Keratinocyte (primary cell): Measurements from ENCODE around the gene ITGB1. TPM values are rescaled to one million over a fixed set of nuclear protein-coding genes. Genes with fewer than 3 reads are reported as not detected.
A peak's percentile ranks its signal among the peaks of the same experiment; 100 is the strongest.

Experiments
- DNase-seq: peaks from one replicate; pipeline ENCODE4 v3.0.0-alpha.2; 2011; ENCODE audit warnings: low read depth, missing footprints, low spot score
- FAIRE-seq: peaks from 2 replicates; lab custom pipeline; 2011; peaks lifted over from hg19 to GRCh38; lab: Jason Lieb, UNC
- H2AFZ ChIP-seq: 2 replicates; pipeline ENCODE4 v1.6.0; 2012; ENCODE audit warnings: low read length, control low read depth, inconsistent platforms; ENCODE audit not compliant: control insufficient read depth
- H3K27ac ChIP-seq: 2 replicates; pipeline ENCODE4 v1.5.1; 2011; ENCODE audit warnings: low read length; ENCODE audit not compliant: control insufficient read depth, insufficient read depth
- H3K27me3 ChIP-seq: 3 replicates; pipeline ENCODE4 v1.6.0; 2011; ENCODE audit warnings: low read length; ENCODE audit not compliant: control insufficient read depth, insufficient read depth; ENCODE audit errors: extremely low read depth
- H3K36me3 ChIP-seq, 2 experiments: 2 replicates in 1 of 2; 3 replicates in 1 of 2; pipeline ENCODE4 v1.5.1; 2011; ENCODE audit warnings: low read length in 2 of 2, mild to moderate bottlenecking in 1 of 2; ENCODE audit not compliant: control insufficient read depth in 2 of 2, insufficient read depth in 2 of 2; ENCODE audit errors: extremely low read depth in 1 of 2
- H3K4me1 ChIP-seq: 3 replicates; pipeline ENCODE4 v1.5.1; 2011; ENCODE audit warnings: low read length; ENCODE audit not compliant: control insufficient read depth, insufficient read depth; ENCODE audit errors: extremely low read depth
- H3K4me2 ChIP-seq: 3 replicates; pipeline ENCODE4 v1.6.0; 2011; ENCODE audit warnings: low read depth, low read length; ENCODE audit not compliant: control insufficient read depth, insufficient read depth; ENCODE audit errors: extremely low read depth
- H3K4me3 ChIP-seq, 3 experiments: fragments of 200-600 bp in 1 of 3; sonication (generic) in 1 of 3; 2 replicates in 2 of 3; 3 replicates in 1 of 3; pipeline ENCODE4 v1.5.1; 2011 to 2016; ENCODE audit warnings: low read length in 3 of 3, mild to moderate bottlenecking in 3 of 3, control low read depth in 2 of 3, inconsistent platforms in 1 of 3, low read depth in 1 of 3, mixed read lengths in 1 of 3, mixed run types in 1 of 3, moderate library complexity in 1 of 3; ENCODE audit not compliant: control insufficient read depth in 2 of 3, insufficient read depth in 2 of 3; ENCODE audit errors: extremely low read depth in 1 of 3
- H3K79me2 ChIP-seq: 2 replicates; pipeline ENCODE4 v1.6.0; 2012; ENCODE audit warnings: low read length; ENCODE audit not compliant: control insufficient read depth, insufficient read depth
- H3K9ac ChIP-seq: 3 replicates; pipeline ENCODE4 v1.6.0; 2011; ENCODE audit warnings: low read length; ENCODE audit not compliant: control insufficient read depth, insufficient read depth; ENCODE audit errors: extremely low read depth
- H3K9me1 ChIP-seq: 3 replicates; pipeline ENCODE4 v1.6.0; 2011; ENCODE audit warnings: low read length; ENCODE audit not compliant: control insufficient read depth, insufficient read depth; ENCODE audit errors: extremely low read depth
- H3K9me3 ChIP-seq: 2 replicates; pipeline ENCODE4 v1.5.1; 2012; ENCODE audit warnings: low read depth, low read length; ENCODE audit not compliant: control insufficient read depth
- H4K20me1 ChIP-seq: 3 replicates; pipeline ENCODE4 v1.6.0; 2011; ENCODE audit warnings: low read length; ENCODE audit not compliant: control insufficient read depth, insufficient read depth; ENCODE audit errors: extremely low read depth
- CTCF ChIP-seq, 3 experiments: IDR thresholded peaks in 1 of 3; conservative IDR thresholded peaks in 1 of 3; optimal IDR thresholded peaks in 1 of 3; 2 replicates in 2 of 3; 3 replicates in 1 of 3; pipeline versions ENCODE3 to v1.5.1; 2011; ENCODE audit warnings: low read length in 3 of 3, mild to moderate bottlenecking in 3 of 3, moderate library complexity in 2 of 3, control low read depth in 1 of 3, inconsistent platforms in 1 of 3; ENCODE audit not compliant: insufficient read depth in 2 of 3; ENCODE audit errors: extremely low read depth in 1 of 3
- EZH2 ChIP-seq: IDR thresholded peaks from one replicate; pipeline ENCODE4 v1.6.1; 2012; ENCODE audit warnings: inconsistent platforms, mild to moderate bottlenecking, low read length, moderate library complexity
- dilution Hi-C: fragments of 300-500 bp; cut with MboI; formaldehyde crosslinking; loops from one replicate; pipeline ENCODE4 v1.7.0; 2020; ENCODE audit warnings: low sequenced_read_pairs; ENCODE audit not compliant: extremely low pct_ligation_motif_present
- polyA plus RNA-seq, 5 experiments: library from polyadenylated mRNA; depleted of rRNA in 3 of 5; stranded (reverse) in 3 of 5; stranded (forward) in 1 of 5; unstranded in 1 of 5; fragments of >200 nt; gene quantifications; 1 replicate in 1 of 5; 2 replicates in 3 of 5; 3 replicates in 1 of 5; pipeline versions ENCODE4 v1.2.1 to v1.2.3, GENCODE V29; 2011 to 2012; ENCODE audit warnings: missing spikeins in 2 of 5, low read depth in 1 of 5, low replicate concordance in 1 of 5

ITGB1 gene
- polyA plus RNA-seq, 1 donor (not counting 4 experiments of a cell fraction or from before 2014, with no cell fraction given), result 1,445 TPM

- no peaks in the 10 kb centered on the region for H3K79me2 ChIP-seq
- no peak overlapping the region for H3K4me2 ChIP-seq
- no peaks in the 10 kb centered on the region for H4K20me1 ChIP-seq
- H3K36me3 ChIP-seq, result peaks cover 1 to 3% of the 10 kb centered on the region in 2 experiments
- no peaks in the 10 kb centered on the region for H3K9me1 ChIP-seq
- peaks cover 3% of the 10 kb centered on the region for H3K4me1 ChIP-seq
- H3K27ac ChIP-seq, result no peak overlapping the region
- no peak for FAIRE-seq
- no peak for DNase-seq
- H3K9ac ChIP-seq, result no peak overlapping the region
- no peak for TF ChIP-seq EZH2
- TF ChIP-seq CTCF (optimal IDR thresholded peaks at IDR 0.05 in 1 of 3, IDR thresholded peaks at IDR 0.05 in 1 of 3, conservative IDR thresholded peaks at IDR 0.05 in 1 of 3; ENCODE audit: extremely low read depth in 1 of 3, insufficient read depth in 2 of 3, low read length in 3 of 3), result peak in 1 of 3 experiments; percentile 8
- H3K4me3 ChIP-seq, result no peak overlapping the region
- dilution Hi-C loops, result no loop called here
- no peaks in the 10 kb centered on the region for H3K27me3 ChIP-seq
- no peak overlapping the region for H2AFZ ChIP-seq
- no peaks in the 10 kb centered on the region for H3K9me3 ChIP-seq
Measured at GRCh38 chr10:32990811-32991210, 32.8 kb upstream of the ITGB1 start.

GRCh38 chr10:32988604-32989003, 30.6 kb upstream of the ITGB1 start:
- no peak overlapping the region for H2AFZ ChIP-seq
- no peak overlapping the region for H3K4me3 ChIP-seq
- no peak overlapping the region for H3K27ac ChIP-seq
- peaks cover 22% of the 10 kb centered on the region for H3K4me1 ChIP-seq
- H3K4me2 ChIP-seq, result no peak overlapping the region
- H3K9me1 ChIP-seq, result no peaks in the 10 kb centered on the region
- peaks cover 1 to 3% of the 10 kb centered on the region in 2 experiments for H3K36me3 ChIP-seq
- DNase-seq, result no peak
- H3K9ac ChIP-seq, result no peak overlapping the region
- no peaks in the 10 kb centered on the region for H4K20me1 ChIP-seq
- H3K79me2 ChIP-seq, result peaks cover 13% of the 10 kb centered on the region
- FAIRE-seq, result no peak
- no peaks in the 10 kb centered on the region for H3K27me3 ChIP-seq
- dilution Hi-C loops, result no loop called here
- TF ChIP-seq CTCF (optimal IDR thresholded peaks at IDR 0.05 in 1 of 3, IDR thresholded peaks at IDR 0.05 in 1 of 3, conservative IDR thresholded peaks at IDR 0.05 in 1 of 3; ENCODE audit: extremely low read depth in 1 of 3, insufficient read depth in 2 of 3, low read length in 3 of 3), result no peak
- no peak for TF ChIP-seq EZH2
- no peaks in the 10 kb centered on the region for H3K9me3 ChIP-seq
